Cerebellar cortex (tissue), 1 donor: ENCODE data around the gene OMG.
"Not testable (repeated sequence)": the region's sequence is repeated elsewhere in the genome, so short reads cannot be mapped to it uniquely, and the experiment has no call there.

Source experiments
- DNase-seq: peaks from one replicate; pipeline ENCODE4 v3.0.0-alpha.2; 2015; ENCODE audit warnings: low spot score

Gene OMG

GRCh38 chr17:31297090-31297489 lies at the start of gene OMG:
TSS of gene OMG (minus strand) at chr17:31297239. CDS start at chr17:31296331, 908 bp downstream.
- DNase-seq: peak; percentile 85

DNA sequence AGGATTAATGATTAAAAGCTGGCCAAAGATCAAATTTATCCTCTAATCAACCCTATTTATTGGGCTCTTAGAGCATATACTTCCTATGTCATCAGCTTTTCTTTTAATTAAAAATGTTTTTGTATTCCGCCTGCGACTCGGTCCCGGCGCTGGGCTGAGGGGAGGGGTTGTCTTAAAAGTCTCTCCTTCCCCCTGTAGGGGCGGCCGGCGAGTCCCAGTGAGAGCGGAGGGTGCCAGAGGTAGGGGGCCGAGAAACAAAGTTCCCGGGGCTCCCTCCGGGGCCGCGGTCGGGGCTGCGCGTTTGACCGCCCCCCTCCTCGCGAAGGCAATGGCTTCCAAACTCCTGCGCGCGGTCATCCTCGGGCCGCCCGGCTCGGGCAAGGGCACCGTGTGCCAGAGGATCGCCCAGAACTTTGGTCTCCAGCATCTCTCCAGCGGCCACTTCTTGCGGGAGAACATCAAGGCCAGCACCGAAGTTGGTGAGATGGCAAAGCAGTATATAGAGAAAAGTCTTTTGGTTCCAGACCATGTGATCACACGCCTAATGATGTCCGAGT lies 48.2 kb upstream of the OMG start:
- not testable (repeated sequence) for DNase-seq

- no peak for DNase-seq
Measured at GRCh38 chr17:31339906-31340661, 43.0 kb upstream of the OMG start.

- no peak for DNase-seq
Measured at GRCh38 chr17:31329221-31329620, 32.2 kb upstream of the OMG start.

- no peak for DNase-seq
Measured at GRCh38 chr17:31328160-31328535, 31.1 kb upstream of the OMG start.

- no peak for DNase-seq
Measured at GRCh38 chr17:31327534-31328159, 30.6 kb upstream of the OMG start.

DNA sequence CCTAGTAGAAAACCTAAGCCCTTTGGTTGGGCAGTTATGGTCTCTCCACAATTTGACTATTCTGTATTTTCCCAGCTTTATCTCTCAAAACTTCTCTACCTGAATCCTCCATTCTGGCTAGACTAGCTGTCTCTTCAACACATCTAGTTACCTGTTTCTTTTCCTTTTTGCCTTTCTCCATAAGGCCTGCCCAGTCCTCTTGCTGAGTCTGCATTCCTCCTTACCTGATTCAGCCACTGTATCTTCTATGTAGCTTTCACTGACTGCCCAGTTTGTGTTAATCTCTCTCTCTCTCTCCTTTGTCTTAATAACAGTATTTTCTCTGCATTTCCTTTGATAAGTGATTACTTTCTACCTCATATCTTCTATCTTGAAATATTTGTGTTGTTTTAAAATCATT lies 26.5 kb upstream of the OMG start:
- DNase-seq: no peak

- no peak for DNase-seq
Measured at GRCh38 chr17:31321966-31322365, 24.9 kb upstream of the OMG start.

GRCh38 chr17:31321481-31321880 lies 24.4 kb upstream of the OMG start, which contains the start of gene EVI2A:
TSS of gene EVI2A (minus strand) at chr17:31321622. CDS start at chr17:31319013, 2,609 bp downstream.
- DNase-seq: no peak

DNA sequence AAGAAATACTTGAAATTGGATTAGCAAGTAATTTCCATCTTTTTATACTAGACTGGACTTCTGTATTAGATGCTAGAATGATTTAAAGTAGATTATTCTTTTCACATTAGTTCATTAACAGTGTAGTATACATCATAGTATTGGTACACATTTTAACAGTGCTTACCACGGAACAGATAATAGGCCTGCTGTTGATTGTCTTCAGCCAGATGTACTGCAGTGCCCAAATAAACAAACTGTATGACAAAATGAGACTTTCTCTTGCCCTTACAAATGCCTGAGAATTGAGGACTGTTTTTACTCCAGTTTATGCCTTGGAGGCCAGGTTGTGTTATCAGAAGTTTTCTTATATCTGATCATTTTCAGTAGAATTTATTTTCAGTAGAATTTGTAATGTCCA lies 23.8 kb upstream of the OMG start:
- DNase-seq: no peak

- DNase-seq: no peak
Measured at GRCh38 chr17:31320241-31320640, 23.2 kb upstream of the OMG start.

- peak; percentile 59 for DNase-seq
Measured at GRCh38 chr17:31318851-31319661, 22.0 kb upstream of the OMG start.

DNA sequence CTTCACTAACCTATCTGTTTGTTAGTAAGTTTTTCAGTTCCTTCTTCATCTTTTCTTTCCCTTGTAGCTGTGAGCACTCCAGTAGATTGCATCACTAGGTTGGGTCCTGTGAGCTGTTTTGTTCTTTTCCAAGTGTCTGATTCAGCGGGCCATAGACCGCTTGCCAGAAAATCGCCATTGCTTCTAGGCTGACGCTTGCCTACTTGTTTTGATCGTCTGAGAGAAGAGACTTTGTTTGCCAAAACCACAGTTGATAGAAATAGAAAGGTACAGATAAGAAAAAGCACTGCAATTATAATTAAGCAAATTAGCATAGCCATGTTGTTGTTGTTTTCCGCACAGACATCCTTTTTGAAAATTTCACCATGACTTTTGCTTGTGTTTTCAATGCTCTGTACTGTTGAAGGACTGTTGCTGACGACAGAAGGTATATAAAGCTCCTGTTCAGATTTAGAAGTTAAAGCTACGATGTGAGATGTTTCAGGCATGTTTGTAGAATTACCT lies 21.3 kb upstream of the OMG start:
- DNase-seq: peak; percentile 88

- DNase-seq: no peak
Measured at GRCh38 chr17:31314782-31315100, 17.7 kb upstream of the OMG start.

GRCh38 chr17:31313982-31314781 lies 17.1 kb upstream of the OMG start, which contains the start of gene EVI2B:
TSS of gene EVI2B (minus strand) at chr17:31314054. CDS start at chr17:31305609, 8,445 bp downstream.
- DNase-seq: no peak

GRCh38 chr17:31312223-31312622 lies 15.2 kb upstream of the OMG start:
- DNase-seq: not testable (repeated sequence)

GRCh38 chr17:31311526-31311925 lies 14.5 kb upstream of the OMG start:
- no peak for DNase-seq

DNA sequence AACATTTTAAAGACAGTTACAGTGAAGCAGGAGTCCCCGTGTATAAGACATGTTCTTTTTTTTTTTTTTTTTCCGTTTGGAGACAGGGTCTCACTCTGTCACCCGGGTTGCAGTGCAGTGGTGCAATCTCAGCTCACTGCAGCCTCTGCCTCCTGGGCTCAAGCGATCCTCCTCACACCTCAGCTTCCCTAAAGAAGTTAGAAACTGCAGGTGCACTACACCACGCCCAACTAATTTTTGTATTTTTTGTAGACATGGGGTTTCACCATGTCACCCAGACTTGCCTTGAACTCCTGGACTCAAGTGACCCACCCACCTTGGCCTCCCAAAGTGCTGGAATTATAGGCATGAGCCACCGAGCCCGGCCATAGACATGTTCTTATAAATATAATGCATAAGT lies 13.8 kb upstream of the OMG start:
- no peak for DNase-seq

- DNase-seq: no peak
Measured at GRCh38 chr17:31310260-31310659, 13.2 kb upstream of the OMG start.

- DNase-seq: no peak
Measured at GRCh38 chr17:31309556-31309955, 12.5 kb upstream of the OMG start.
